ENCODE measurements around the gene AGER.

DNA sequence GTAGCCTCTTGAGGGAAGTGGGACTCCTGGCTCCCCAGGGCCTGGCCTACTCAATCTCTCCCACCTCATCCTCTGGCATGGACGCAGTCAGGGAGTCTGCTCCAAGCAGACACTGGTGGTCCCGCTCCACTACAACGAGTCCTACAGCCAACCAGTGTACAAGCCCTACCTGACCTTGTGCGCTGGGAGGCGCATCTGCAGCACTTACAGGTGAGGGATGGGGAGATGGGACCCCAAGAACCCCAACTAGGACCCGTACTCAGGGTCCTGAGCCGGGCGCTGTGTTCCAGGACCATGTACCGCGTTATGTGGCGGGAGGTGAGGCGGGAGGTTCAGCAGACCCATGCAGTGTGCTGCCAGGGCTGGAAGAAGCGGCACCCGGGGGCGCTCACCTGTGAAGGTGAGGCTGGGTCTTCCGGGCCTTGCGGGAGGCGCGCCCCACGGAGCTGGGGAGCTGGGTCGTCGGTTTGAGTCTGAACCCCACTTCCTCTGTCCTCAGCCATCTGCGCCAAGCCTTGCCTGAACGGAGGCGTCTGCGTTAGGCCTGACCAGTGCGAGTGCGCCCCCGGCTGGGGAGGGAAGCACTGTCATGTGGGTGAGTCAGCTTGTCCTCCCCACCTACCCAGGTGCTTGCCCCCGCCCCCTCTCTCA, 17.5 kb downstream of the AGER start:
- TF ChIP-seq, protein P1, sequence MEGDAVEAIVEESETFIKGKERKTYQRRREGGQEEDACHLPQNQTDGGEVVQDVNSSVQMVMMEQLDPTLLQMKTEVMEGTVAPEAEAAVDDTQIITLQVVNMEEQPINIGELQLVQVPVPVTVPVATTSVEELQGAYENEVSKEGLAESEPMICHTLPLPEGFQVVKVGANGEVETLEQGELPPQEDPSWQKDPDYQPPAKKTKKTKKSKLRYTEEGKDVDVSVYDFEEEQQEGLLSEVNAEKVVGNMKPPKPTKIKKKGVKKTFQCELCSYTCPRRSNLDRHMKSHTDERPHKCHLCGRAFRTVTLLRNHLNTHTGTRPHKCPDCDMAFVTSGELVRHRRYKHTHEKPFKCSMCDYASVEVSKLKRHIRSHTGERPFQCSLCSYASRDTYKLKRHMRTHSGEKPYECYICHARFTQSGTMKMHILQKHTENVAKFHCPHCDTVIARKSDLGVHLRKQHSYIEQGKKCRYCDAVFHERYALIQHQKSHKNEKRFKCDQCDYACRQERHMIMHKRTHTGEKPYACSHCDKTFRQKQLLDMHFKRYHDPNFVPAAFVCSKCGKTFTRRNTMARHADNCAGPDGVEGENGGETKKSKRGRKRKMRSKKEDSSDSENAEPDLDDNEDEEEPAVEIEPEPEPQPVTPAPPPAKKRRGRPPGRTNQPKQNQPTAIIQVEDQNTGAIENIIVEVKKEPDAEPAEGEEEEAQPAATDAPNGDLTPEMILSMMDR (IDR thresholded peaks at IDR 0.05; ENCODE audit: poor library complexity): no peak
- no peak for TF ChIP-seq EZH2 (IDR thresholded peaks at IDR 0.05; ENCODE audit: borderline replicate concordance)
